ENCODE results near the gene PCBD2. TPM values are rescaled to one million over a fixed set of nuclear protein-coding genes. Genes with fewer than 3 reads are reported as not detected.

PCBD2 gene
- total and polyA plus RNA-seq, 4 donors, result 5.9 to 12.8 (median 10.3) TPM

DNA sequence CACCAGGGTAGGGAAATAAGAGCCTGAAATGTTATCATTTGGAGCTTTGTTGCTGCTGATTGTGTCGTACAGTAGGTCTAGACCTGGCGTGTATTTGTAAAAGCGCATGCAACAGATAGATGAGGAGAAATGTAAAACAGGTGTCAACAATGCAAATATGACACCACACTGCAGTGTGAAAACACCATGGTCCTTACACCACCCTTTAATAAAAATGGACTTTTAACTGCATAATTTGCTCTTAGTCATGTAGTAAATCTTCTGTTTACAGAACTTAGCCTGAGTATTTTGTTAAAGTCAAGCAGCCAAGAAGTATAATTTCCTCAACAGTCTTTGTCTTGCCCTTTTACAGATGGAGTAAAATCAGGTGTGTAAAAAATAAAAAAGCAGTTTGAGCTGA is 13.9 kb downstream of the PCBD2 start:
- DNase-seq (ENCODE audit: low spot score), result no peak
- TF ChIP-seq, protein P1, sequence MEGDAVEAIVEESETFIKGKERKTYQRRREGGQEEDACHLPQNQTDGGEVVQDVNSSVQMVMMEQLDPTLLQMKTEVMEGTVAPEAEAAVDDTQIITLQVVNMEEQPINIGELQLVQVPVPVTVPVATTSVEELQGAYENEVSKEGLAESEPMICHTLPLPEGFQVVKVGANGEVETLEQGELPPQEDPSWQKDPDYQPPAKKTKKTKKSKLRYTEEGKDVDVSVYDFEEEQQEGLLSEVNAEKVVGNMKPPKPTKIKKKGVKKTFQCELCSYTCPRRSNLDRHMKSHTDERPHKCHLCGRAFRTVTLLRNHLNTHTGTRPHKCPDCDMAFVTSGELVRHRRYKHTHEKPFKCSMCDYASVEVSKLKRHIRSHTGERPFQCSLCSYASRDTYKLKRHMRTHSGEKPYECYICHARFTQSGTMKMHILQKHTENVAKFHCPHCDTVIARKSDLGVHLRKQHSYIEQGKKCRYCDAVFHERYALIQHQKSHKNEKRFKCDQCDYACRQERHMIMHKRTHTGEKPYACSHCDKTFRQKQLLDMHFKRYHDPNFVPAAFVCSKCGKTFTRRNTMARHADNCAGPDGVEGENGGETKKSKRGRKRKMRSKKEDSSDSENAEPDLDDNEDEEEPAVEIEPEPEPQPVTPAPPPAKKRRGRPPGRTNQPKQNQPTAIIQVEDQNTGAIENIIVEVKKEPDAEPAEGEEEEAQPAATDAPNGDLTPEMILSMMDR (IDR thresholded peaks at IDR 0.05; ENCODE audit: low read depth, low read length, missing input control), result no peak
- TF ChIP-seq RAD21 (IDR thresholded peaks at IDR 0.05) (no peak), RXRA (IDR thresholded peaks at IDR 0.05) (no peak), FOXA1 (IDR thresholded peaks at IDR 0.05) (no peak), JUND (IDR thresholded peaks at IDR 0.05) (no peak), SP1 (IDR thresholded peaks at IDR 0.05) (no peak), TAF1 (conservative IDR thresholded peaks at IDR 0.05) (no peak), NR2F2 (IDR thresholded peaks at IDR 0.05) (no peak), YY1 (IDR thresholded peaks at IDR 0.05) (no peak), HNF4G (IDR thresholded peaks at IDR 0.05) (no peak), GABPA (IDR thresholded peaks at IDR 0.05 in 1 of 2, conservative IDR thresholded peaks at IDR 0.05 in 1 of 2) (no peak), HNF4A (conservative IDR thresholded peaks at IDR 0.05) (no peak), EGR1 (IDR thresholded peaks at IDR 0.05; ENCODE audit: low read depth in 2 of 2) (no peak), FOXA2 (IDR thresholded peaks at IDR 0.05) (no peak)
- TF ChIP-seq, protein P2, sequence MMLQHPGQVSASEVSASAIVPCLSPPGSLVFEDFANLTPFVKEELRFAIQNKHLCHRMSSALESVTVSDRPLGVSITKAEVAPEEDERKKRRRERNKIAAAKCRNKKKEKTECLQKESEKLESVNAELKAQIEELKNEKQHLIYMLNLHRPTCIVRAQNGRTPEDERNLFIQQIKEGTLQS (IDR thresholded peaks at IDR 0.05), result no peak
- TF ChIP-seq, protein P3, sequence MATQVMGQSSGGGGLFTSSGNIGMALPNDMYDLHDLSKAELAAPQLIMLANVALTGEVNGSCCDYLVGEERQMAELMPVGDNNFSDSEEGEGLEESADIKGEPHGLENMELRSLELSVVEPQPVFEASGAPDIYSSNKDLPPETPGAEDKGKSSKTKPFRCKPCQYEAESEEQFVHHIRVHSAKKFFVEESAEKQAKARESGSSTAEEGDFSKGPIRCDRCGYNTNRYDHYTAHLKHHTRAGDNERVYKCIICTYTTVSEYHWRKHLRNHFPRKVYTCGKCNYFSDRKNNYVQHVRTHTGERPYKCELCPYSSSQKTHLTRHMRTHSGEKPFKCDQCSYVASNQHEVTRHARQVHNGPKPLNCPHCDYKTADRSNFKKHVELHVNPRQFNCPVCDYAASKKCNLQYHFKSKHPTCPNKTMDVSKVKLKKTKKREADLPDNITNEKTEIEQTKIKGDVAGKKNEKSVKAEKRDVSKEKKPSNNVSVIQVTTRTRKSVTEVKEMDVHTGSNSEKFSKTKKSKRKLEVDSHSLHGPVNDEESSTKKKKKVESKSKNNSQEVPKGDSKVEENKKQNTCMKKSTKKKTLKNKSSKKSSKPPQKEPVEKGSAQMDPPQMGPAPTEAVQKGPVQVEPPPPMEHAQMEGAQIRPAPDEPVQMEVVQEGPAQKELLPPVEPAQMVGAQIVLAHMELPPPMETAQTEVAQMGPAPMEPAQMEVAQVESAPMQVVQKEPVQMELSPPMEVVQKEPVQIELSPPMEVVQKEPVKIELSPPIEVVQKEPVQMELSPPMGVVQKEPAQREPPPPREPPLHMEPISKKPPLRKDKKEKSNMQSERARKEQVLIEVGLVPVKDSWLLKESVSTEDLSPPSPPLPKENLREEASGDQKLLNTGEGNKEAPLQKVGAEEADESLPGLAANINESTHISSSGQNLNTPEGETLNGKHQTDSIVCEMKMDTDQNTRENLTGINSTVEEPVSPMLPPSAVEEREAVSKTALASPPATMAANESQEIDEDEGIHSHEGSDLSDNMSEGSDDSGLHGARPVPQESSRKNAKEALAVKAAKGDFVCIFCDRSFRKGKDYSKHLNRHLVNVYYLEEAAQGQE (IDR thresholded peaks at IDR 0.05), result no peak
- TF ChIP-seq, protein P4, sequence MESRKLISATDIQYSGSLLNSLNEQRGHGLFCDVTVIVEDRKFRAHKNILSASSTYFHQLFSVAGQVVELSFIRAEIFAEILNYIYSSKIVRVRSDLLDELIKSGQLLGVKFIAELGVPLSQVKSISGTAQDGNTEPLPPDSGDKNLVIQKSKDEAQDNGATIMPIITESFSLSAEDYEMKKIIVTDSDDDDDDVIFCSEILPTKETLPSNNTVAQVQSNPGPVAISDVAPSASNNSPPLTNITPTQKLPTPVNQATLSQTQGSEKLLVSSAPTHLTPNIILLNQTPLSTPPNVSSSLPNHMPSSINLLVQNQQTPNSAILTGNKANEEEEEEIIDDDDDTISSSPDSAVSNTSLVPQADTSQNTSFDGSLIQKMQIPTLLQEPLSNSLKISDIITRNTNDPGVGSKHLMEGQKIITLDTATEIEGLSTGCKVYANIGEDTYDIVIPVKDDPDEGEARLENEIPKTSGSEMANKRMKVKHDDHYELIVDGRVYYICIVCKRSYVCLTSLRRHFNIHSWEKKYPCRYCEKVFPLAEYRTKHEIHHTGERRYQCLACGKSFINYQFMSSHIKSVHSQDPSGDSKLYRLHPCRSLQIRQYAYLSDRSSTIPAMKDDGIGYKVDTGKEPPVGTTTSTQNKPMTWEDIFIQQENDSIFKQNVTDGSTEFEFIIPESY (IDR thresholded peaks at IDR 0.05), result no peak
- TF ChIP-seq, protein P5, sequence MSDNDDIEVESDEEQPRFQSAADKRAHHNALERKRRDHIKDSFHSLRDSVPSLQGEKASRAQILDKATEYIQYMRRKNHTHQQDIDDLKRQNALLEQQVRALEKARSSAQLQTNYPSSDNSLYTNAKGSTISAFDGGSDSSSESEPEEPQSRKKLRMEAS (IDR thresholded peaks at IDR 0.05), result no peak
- Histone ChIP-seq H3K4me3 (ENCODE audit: low read depth in 1 of 3, low read length in 3 of 3) (no peak overlapping the region), H3K36me3 (ENCODE audit: control insufficient read depth in 4 of 4, insufficient read depth in 3 of 4, low read depth in 1 of 4, low read length in 3 of 4) (peaks cover 0 to 17% (median 11%) of the 10 kb centered on the region in 4 donors), H3K27ac (ENCODE audit: low read depth in 1 of 2, low read length in 2 of 2) (no peak overlapping the region), H3K9ac (ENCODE audit: low read depth in 1 of 2, low read length in 2 of 2) (no peak overlapping the region), H3K27me3 (ENCODE audit: control insufficient read depth in 4 of 4, insufficient read depth in 4 of 4, low read length in 3 of 4) (no peaks in the 10 kb centered on the region), H3K4me1 (ENCODE audit: control insufficient read depth in 4 of 4, insufficient read depth in 4 of 4, low read length in 3 of 4) (peaks cover 0 to 10% (median 5%) of the 10 kb centered on the region in 4 donors), H3K9me3 (ENCODE audit: control insufficient read depth in 4 of 4, low read length in 3 of 4) (no peaks in the 10 kb centered on the region)
- 98% methylated on average over 3 of the region's 3 CpGs for WGBS

Data from liver (tissue), 9 donors.